Thymus (tissue), 11 donors: ENCODE measurements around the gene CDC5L. TPM values are rescaled to one million over a fixed set of nuclear protein-coding genes. Genes with fewer than 3 reads are reported as not detected.

Experiments
- DNase-seq, 9 donors: peaks; one replicate each; pipeline ENCODE4 v3.0.0-alpha.2; 2013; ENCODE audit warnings: low spot score in 9 of 9, low read depth in 6 of 9, missing footprints in 1 of 9
- H3K27ac ChIP-seq, 2 donors: one replicate each; pipeline ENCODE4 v1.5.1; 2013; ENCODE audit warnings: control low read depth in 1 of 2, low read depth in 1 of 2, low read length in 1 of 2, mild to moderate bottlenecking in 1 of 2, moderate library complexity in 1 of 2
- H3K27me3 ChIP-seq, 2 donors: one replicate each; pipeline ENCODE4 v1.5.1; 2013; ENCODE audit warnings: low read length in 1 of 2; ENCODE audit not compliant: control insufficient read depth in 2 of 2, insufficient read depth in 1 of 2
- H3K36me3 ChIP-seq, 2 donors: one replicate each; pipeline ENCODE4 v1.5.1; 2013; ENCODE audit warnings: low read length in 1 of 2, mild to moderate bottlenecking in 1 of 2, moderate library complexity in 1 of 2; ENCODE audit not compliant: control insufficient read depth in 2 of 2, insufficient read depth in 2 of 2
- H3K4me1 ChIP-seq, 2 donors: one replicate each; pipeline ENCODE4 v1.5.1; 2013; ENCODE audit warnings: low read length in 2 of 2; ENCODE audit not compliant: control insufficient read depth in 2 of 2, insufficient read depth in 2 of 2
- H3K4me3 ChIP-seq, 2 donors: one replicate each; pipeline ENCODE4 v1.5.1; 2013; ENCODE audit warnings: low read length in 2 of 2, control low read depth in 1 of 2, mild to moderate bottlenecking in 1 of 2
- H3K9me3 ChIP-seq, 2 donors: one replicate each; pipeline ENCODE4 v1.5.1; 2013; ENCODE audit warnings: low read length in 1 of 2, mild to moderate bottlenecking in 1 of 2; ENCODE audit not compliant: control insufficient read depth in 2 of 2, insufficient read depth in 1 of 2
- WGBS: extraction: QIAGEN DNeasy Blood & Tissue Kit; methylation state at CpG from one replicate; pipeline ENCODE4 v1.1.7; 2013; 5-methylcytosine and 5-hydroxymethylcytosine counted together
- polyA plus RNA-seq: library from polyadenylated mRNA; stranded (reverse); fragments of 200-250 nt; gene quantifications from one replicate; pipeline ENCODE4 v1.2.3, GENCODE V29; 2013
- total RNA-seq: library from RNA; stranded (reverse); fragments of 120-200 nt; gene quantifications from one replicate; pipeline ENCODE4 v1.2.4, GENCODE V29; 2013
- donor health status: healthy.

CDC5L gene
- total and polyA plus RNA-seq, 2 donors, result 12.7 to 30.9 TPM

GRCh38 chr6:44462335-44462734, 74.8 kb downstream of the CDC5L start:
- no peak overlapping the region for H3K4me3 ChIP-seq
- H3K4me1 ChIP-seq, result no peaks in the 10 kb centered on the region
- no peaks in the 10 kb centered on the region for H3K9me3 ChIP-seq
- H3K36me3 ChIP-seq, result no peaks in the 10 kb centered on the region
- no peaks in the 10 kb centered on the region for H3K27me3 ChIP-seq
- no peak for DNase-seq
- WGBS, result 97% methylated on average over 15 of the region's 15 CpGs
- no peak overlapping the region for H3K27ac ChIP-seq

GRCh38 chr6:44462797-44463727, 75.6 kb downstream of the CDC5L start:
- H3K36me3 ChIP-seq, result no peaks in the 10 kb centered on the region
- H3K9me3 ChIP-seq, result no peaks in the 10 kb centered on the region
- 81% methylated on average over 13 of the region's 13 CpGs for WGBS
- no peak overlapping the region for H3K27ac ChIP-seq
- no peaks in the 10 kb centered on the region for H3K4me1 ChIP-seq
- H3K4me3 ChIP-seq, result no peak overlapping the region
- H3K27me3 ChIP-seq, result no peaks in the 10 kb centered on the region
- no peak for DNase-seq

DNA sequence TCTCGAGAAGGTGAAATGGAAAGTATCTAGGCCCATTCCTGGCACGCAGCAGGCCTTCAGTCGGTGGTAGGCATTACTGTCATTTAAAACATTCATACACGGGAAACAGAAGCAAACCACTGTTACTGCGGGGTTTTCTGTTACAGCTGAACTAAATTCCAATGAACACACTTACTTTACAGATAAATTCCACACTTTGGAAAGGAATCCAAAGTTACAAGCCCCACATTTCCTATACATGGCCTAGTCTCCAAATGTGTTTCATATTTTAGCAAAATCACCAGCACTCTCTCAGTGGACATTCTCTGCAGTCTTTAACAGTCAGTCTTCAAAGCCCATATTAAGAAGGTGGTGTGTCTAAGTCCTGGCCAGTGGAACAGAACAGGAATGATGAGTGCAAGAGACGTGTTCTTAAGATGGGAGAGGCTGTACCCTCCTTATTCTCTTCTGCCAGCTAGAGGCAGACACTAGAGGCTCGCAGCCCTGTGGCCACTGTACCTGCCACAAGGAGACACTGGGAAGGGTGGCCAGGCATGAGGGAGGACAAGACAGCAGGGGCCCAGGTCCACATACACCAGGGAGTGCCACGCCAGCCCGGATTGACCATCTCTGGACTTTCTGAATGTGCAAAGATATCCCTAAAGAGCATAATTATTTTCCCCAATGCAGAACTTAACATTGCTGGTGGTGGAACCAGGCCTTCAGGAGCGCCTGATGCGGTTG, 76.4 kb downstream of the CDC5L start:
- no peak for DNase-seq
- Histone ChIP-seq H3K27ac (no peak overlapping the region), H3K36me3 (no peaks in the 10 kb centered on the region), H3K9me3 (no peaks in the 10 kb centered on the region), H3K4me3 (no peak overlapping the region), H3K4me1 (no peaks in the 10 kb centered on the region), H3K27me3 (no peaks in the 10 kb centered on the region)
- WGBS, result 91% methylated on average over 11 of the region's 11 CpGs

GRCh38 chr6:44464527-44465310, 77.2 kb downstream of the CDC5L start:
- 95% methylated on average over 13 of the region's 13 CpGs for WGBS
- no peaks in the 10 kb centered on the region for H3K36me3 ChIP-seq
- H3K27me3 ChIP-seq, result no peaks in the 10 kb centered on the region
- H3K4me1 ChIP-seq, result no peaks in the 10 kb centered on the region
- no peak overlapping the region for H3K27ac ChIP-seq
- H3K9me3 ChIP-seq, result no peaks in the 10 kb centered on the region
- H3K4me3 ChIP-seq, result no peak overlapping the region
- DNase-seq, result no peak

DNA sequence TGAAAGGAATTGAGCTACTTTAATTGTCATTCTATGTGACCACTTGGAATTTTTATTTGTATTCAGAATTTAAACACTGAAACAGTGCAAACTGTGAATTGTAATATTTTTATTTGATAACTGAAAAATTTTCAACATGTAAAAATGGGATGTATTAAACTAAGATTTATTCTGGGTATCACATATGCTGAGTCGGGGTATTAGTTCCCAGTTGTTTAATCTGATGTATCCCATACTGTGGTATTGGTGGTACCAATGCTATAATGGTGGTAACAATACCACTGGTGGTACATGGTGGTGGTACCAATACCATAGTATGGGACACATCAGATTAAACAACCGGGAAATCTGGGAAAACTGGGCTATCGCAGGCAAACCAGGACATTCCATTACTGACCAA, 79.4 kb downstream of the CDC5L start:
- Histone ChIP-seq H3K9me3 (no peaks in the 10 kb centered on the region), H3K36me3 (no peaks in the 10 kb centered on the region), H3K27ac (no peak overlapping the region), H3K27me3 (no peaks in the 10 kb centered on the region), H3K4me1 (no peaks in the 10 kb centered on the region), H3K4me3 (no peak overlapping the region)
- no peak for DNase-seq
- 93% methylated on average over 3 of the region's 3 CpGs for WGBS

DNA sequence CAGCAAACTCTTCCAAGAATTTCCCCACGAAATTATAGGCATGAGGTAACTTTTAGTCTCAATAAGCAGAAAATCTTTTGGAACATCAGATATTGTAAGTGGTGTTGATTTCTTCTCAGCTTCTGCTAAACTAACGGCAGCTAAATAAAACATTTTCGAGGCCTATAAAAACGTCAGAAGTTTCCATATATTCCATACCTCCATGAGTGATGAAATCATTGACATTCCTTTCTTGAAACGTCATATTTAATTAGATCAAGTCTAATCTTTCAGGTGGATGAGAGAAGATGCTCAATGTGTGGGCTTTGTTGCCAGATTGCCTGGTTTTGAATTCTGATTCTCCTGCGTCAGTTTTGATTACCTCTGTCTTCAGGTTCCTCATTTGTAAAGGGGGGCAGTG, 81.3 kb downstream of the CDC5L start:
- no peaks in the 10 kb centered on the region for H3K9me3 ChIP-seq
- H3K27ac ChIP-seq, result no peak overlapping the region
- 96% methylated on average over 6 of the region's 6 CpGs for WGBS
- no peaks in the 10 kb centered on the region for H3K4me1 ChIP-seq
- H3K27me3 ChIP-seq, result no peaks in the 10 kb centered on the region
- no peaks in the 10 kb centered on the region for H3K36me3 ChIP-seq
- H3K4me3 ChIP-seq, result no peak overlapping the region
- DNase-seq, result no peak

- 75% methylated on average over 7 of the region's 7 CpGs for WGBS
- DNase-seq, result peak in 1 of 9 donors; percentile 12
Measured at GRCh38 chr6:44470115-44470464, 82.6 kb downstream of the CDC5L start.

GRCh38 chr6:44470746-44471145, 83.2 kb downstream of the CDC5L start:
- Histone ChIP-seq H3K4me1 (peaks cover 0 to 3% of the 10 kb centered on the region in 2 donors), H3K9me3 (no peaks in the 10 kb centered on the region), H3K4me3 (no peak overlapping the region), H3K36me3 (no peaks in the 10 kb centered on the region), H3K27me3 (no peaks in the 10 kb centered on the region), H3K27ac (no peak overlapping the region)
- no peak for DNase-seq
- WGBS, result 83% methylated on average over 2 of the region's 2 CpGs

More at GRCh38 chr6:44470115-44470464, 82.6 kb downstream of the CDC5L start:
- H3K4me3 ChIP-seq, result no peak overlapping the region
- H3K27me3 ChIP-seq, result no peaks in the 10 kb centered on the region
- H3K9me3 ChIP-seq, result no peaks in the 10 kb centered on the region
- H3K27ac ChIP-seq, result no peak overlapping the region
- no peaks in the 10 kb centered on the region for H3K4me1 ChIP-seq
- no peaks in the 10 kb centered on the region for H3K36me3 ChIP-seq
